Left kidney (tissue), 2 donors: Measurements from ENCODE around the gene CBR4. TPM values are rescaled to one million over a fixed set of nuclear protein-coding genes. Genes with fewer than 3 reads are reported as not detected.
"Not testable (repeated sequence)": the region's sequence is repeated elsewhere in the genome, so short reads cannot be mapped to it uniquely, and the experiment has no call there.

Experiments
- DNase-seq: peaks from one replicate; pipeline ENCODE4 v3.0.0-alpha.2; 2013
- polyA plus RNA-seq: library from polyadenylated mRNA; unstranded; fragments of 120-200 nt; gene quantifications from one replicate; pipeline ENCODE4 v1.2.1, GENCODE V29; 2013; ENCODE audit not compliant: insufficient read length

The CBR4 gene
- polyA plus RNA-seq, 1 donor = 56.7 TPM

DNA sequence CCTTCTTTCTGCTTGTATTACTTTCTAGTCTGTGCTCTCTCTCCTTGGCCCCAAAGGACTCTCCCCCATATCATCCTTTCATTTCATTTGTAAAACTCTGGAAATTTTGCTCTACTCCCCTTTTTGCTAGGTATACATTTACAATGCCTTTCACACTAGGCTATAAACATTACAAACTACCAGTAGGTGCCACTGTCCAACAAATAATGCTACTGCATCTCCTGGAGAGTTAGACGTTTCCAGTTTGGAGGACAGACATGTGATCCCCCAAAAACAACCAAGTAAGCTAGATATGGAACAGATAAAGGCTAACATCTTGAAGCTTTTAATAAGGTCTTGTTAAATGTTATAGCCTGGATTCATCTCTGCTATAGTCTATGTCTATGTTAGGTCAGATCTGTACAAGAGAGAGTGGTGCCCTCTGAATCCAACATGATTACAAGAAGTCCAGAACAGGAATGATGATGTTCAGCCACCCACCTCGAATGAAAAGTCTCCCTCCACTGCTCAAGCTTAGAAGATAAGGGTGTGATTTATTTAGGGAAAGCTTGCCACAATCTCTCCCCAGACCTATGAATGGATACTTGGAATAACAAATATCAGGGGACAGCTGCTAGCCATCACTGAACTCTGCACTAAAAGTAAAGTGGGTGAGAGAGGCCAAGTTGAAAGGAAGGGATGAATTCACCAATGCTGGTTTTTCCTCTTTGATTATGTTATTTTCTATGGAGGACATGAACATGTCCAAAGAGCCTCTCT lies 14.3 kb downstream of the CBR4 start:
- DNase-seq = no peak

GRCh38 chr4:168994958-168995357 lies 15.1 kb downstream of the CBR4 start:
- no peak for DNase-seq

- DNase-seq = no peak
Observed at GRCh38 chr4:168993714-168994510, 16.1 kb downstream of the CBR4 start.

- not testable (repeated sequence) for DNase-seq
Observed at GRCh38 chr4:168992952-168993482, 17.0 kb downstream of the CBR4 start.

DNA sequence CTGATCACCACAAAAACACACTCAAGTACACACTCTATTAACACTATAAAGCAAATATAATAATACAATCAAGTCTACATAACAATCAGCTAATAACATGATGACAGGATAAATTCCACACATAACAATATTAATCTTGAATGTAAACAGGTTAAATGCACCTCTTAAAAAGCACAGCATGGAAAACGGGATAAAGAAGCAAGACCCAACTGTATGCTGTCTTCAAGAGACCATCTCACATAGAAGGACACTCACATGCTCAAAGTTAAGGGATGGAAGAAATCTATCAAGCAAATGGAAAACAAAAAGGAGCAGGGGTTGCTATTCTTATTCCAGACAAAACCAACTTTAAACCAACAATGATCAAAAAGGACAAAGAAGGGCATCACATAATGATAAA lies 28.1 kb downstream of the CBR4 start:
- no peak for DNase-seq

DNA sequence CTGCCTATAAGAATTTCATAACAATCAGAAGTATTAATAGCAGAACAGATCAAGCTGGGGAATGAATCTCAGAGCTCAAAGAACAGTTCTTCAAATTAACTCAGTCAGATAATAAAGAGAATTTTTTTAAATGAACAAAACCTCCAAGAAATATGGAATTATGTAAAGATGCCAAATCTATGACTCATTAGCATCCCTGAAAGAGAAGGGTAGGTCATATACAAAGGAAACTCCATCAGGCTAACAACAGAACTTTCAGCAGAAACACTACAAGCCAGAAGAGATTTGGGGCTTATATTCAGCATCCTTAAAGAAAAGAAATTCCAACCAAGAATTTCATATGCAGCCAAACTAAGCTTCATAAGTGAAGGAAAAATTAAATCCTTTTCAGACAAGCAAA lies 28.6 kb downstream of the CBR4 start:
- no peak for DNase-seq

DNA sequence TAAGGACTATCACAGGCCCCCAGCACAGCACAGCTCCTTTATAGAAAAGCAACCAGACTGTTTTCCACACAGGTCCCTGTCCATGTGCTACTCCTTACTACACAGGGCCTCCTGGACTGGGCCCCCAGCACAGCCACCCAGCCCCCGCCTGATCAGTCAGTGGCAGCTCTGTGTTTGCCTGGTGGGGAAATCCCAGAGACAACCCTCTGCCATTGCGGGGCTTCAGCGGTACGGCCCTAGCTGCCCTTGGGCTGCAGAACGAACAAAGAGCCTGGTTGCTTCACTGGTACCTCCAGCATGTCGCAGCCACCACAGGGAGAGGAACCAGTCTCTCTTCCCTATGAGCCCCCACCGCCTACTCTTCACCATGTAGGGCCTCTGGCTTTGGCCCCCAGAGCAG lies 30.7 kb downstream of the CBR4 start:
- DNase-seq = no peak

GRCh38 chr4:168978001-168978700 lies 31.9 kb downstream of the CBR4 start:
- no peak for DNase-seq

DNA sequence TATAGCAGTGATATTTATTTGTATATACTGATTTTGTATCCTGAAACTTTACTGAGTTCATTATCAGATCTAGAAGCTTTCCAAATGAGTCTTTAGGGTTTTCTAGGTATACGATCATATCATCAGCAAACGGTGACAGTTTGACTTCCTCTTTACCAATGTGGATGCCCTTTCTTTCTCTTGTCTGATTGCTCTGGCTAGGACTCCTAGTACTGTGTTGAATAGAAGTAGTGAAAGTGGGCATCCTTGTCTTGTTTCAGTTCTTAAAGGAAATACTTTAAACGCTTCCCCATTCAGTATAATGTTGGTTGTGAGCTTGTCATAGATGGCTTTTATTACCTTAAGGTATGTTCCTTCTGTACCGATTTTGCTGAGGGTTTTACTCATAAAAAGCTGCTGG lies 37.5 kb downstream of the CBR4 start:
- DNase-seq = no peak

GRCh38 chr4:168960716-168961115 lies 49.3 kb downstream of the CBR4 start:
- DNase-seq = no peak

GRCh38 chr4:168955674-168956073 lies 54.4 kb downstream of the CBR4 start:
- DNase-seq = no peak

- DNase-seq = not testable (repeated sequence)
Observed at GRCh38 chr4:168952821-168953246, 57.2 kb downstream of the CBR4 start.

DNA sequence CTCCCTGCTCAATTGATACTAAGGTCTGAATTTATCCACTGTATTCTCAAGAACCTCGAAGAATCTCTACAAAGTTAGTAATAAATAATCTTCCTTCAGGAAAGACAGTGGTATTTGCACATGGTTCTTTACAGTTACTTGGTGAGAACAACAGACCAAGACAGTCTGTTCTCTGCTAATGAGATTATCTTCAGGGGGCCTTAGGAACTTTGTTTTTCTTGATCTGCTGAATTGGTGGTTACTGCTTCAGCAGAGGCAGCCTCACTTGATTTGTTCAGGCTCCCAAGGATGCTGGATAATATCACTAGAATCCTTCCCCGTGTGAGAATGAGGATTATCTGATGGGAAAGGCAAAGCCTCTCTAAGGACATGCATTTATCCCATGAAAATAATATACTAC lies 64.8 kb downstream of the CBR4 start:
- no peak for DNase-seq

GRCh38 chr4:168942985-168943384 lies 67.1 kb downstream of the CBR4 start:
- DNase-seq = no peak
